ENCODE data around the gene LANCL1. TPM values are rescaled to one million over a fixed set of nuclear protein-coding genes. Genes with fewer than 3 reads are reported as not detected.
"Not testable (repeated sequence)": the region's sequence is repeated elsewhere in the genome, so short reads cannot be mapped to it uniquely, and the experiment has no call there.

LANCL1 gene
- total RNA-seq, 2 donors from 2014 or later, result 25.9 to 50.7 TPM

- Mint-ChIP-seq H3K9me3 (no peaks in the 10 kb centered on the region), H3K36me3 (peaks cover 12 to 19% of the 10 kb centered on the region in 2 donors), H3K27ac (peak overlapping the region; percentile 72 to 85)
- no peak for DNase-seq (ENCODE audit: low spot score in 2 of 2)
- ATAC-seq, result no peak
Observed at GRCh38 chr2:210475706-210476105, 853 bp downstream of the LANCL1 start.

- DNase-seq (ENCODE audit: low spot score in 2 of 2) (no peak), ATAC-seq (no peak)
- Mint-ChIP-seq H3K36me3 (peaks cover 12 to 19% of the 10 kb centered on the region in 2 donors), H3K9me3 (no peaks in the 10 kb centered on the region), H3K27ac (no peak overlapping the region)
Observed at GRCh38 chr2:210474776-210475175, 1.8 kb downstream of the LANCL1 start.

- H3K27ac Mint-ChIP-seq, result no peak overlapping the region
- H3K9me3 Mint-ChIP-seq, result no peaks in the 10 kb centered on the region
- peaks cover 20 to 37% of the 10 kb centered on the region in 2 donors for H3K36me3 Mint-ChIP-seq
- DNase-seq (ENCODE audit: low spot score in 2 of 2) (no peak), ATAC-seq (no peak)
Observed at GRCh38 chr2:210461401-210461800, 15.2 kb downstream of the LANCL1 start.

GRCh38 chr2:210460322-210461227 lies 16.0 kb downstream of the LANCL1 start:
- DNase-seq (ENCODE audit: low spot score in 2 of 2) (no peak), ATAC-seq (no peak)
- Mint-ChIP-seq H3K27ac (no peak overlapping the region), H3K36me3 (peaks cover 17 to 35% of the 10 kb centered on the region in 2 donors), H3K9me3 (no peaks in the 10 kb centered on the region)

GRCh38 chr2:210459880-210460279 lies 16.7 kb downstream of the LANCL1 start:
- Mint-ChIP-seq H3K27ac (no peak overlapping the region), H3K9me3 (no peaks in the 10 kb centered on the region), H3K36me3 (peaks cover 10 to 28% of the 10 kb centered on the region in 2 donors)
- DNase-seq (ENCODE audit: low spot score in 2 of 2), result no peak
- ATAC-seq, result no peak

- Mint-ChIP-seq H3K36me3 (peaks cover 9 to 28% of the 10 kb centered on the region in 2 donors), H3K9me3 (no peaks in the 10 kb centered on the region), H3K27ac (no peak overlapping the region)
- ATAC-seq (no peak), DNase-seq (ENCODE audit: low spot score in 2 of 2) (no peak)
Observed at GRCh38 chr2:210459407-210459806, 17.2 kb downstream of the LANCL1 start.

- no peak for DNase-seq (ENCODE audit: low spot score in 2 of 2)
- ATAC-seq, result no peak
- H3K27ac Mint-ChIP-seq, result peak overlapping the region in 1 of 2 donors; percentile 69
- peaks cover 15 to 35% of the 10 kb centered on the region in 2 donors for H3K36me3 Mint-ChIP-seq
- no peaks in the 10 kb centered on the region for H3K9me3 Mint-ChIP-seq
Observed at GRCh38 chr2:210458395-210458794, 18.2 kb downstream of the LANCL1 start.

- ATAC-seq (no peak), DNase-seq (ENCODE audit: low spot score in 2 of 2) (no peak)
- Mint-ChIP-seq H3K9me3 (no peaks in the 10 kb centered on the region), H3K27ac (no peak overlapping the region), H3K36me3 (peaks cover 21 to 38% of the 10 kb centered on the region in 2 donors)
Observed at GRCh38 chr2:210456571-210456970, 20.0 kb downstream of the LANCL1 start.

- no peak for ATAC-seq
- Mint-ChIP-seq H3K27ac (no peak overlapping the region), H3K36me3 (peaks cover 40 to 50% of the 10 kb centered on the region in 2 donors)
Observed at GRCh38 chr2:210454336-210454735, 22.2 kb downstream of the LANCL1 start.

GRCh38 chr2:210452194-210452593 lies 24.4 kb downstream of the LANCL1 start:
- Mint-ChIP-seq H3K36me3 (peaks cover 52 to 59% of the 10 kb centered on the region in 2 donors), H3K27ac (no peak overlapping the region), H3K9me3 (peaks cover 11 to 14% of the 10 kb centered on the region in 2 donors)
- no peak for ATAC-seq
- no peak for DNase-seq (ENCODE audit: low spot score in 2 of 2)

More at GRCh38 chr2:210454336-210454735, 22.2 kb downstream of the LANCL1 start:
- DNase-seq (ENCODE audit: low spot score in 2 of 2), result no peak
- H3K9me3 Mint-ChIP-seq, result no peaks in the 10 kb centered on the region

GRCh38 chr2:210450942-210451341 lies 25.6 kb downstream of the LANCL1 start:
- Mint-ChIP-seq H3K36me3 (peaks cover 62 to 63% of the 10 kb centered on the region in 2 donors), H3K9me3 (peaks cover 11 to 14% of the 10 kb centered on the region in 2 donors)
- ATAC-seq; H3K27ac Mint-ChIP-seq; DNase-seq (ENCODE audit: low spot score in 2 of 2): not testable (repeated sequence)

GRCh38 chr2:210445732-210446131 lies 30.8 kb downstream of the LANCL1 start:
- DNase-seq (ENCODE audit: low spot score in 2 of 2), result no peak
- no peak for ATAC-seq
- Mint-ChIP-seq H3K36me3 (peaks cover 45% of the 10 kb centered on the region in 2 donors), H3K27ac (no peak overlapping the region), H3K9me3 (peaks cover 11 to 14% of the 10 kb centered on the region in 2 donors)

GRCh38 chr2:210445116-210445707 lies 31.3 kb downstream of the LANCL1 start:
- no peak for ATAC-seq
- no peak for DNase-seq (ENCODE audit: low spot score in 2 of 2)
- Mint-ChIP-seq H3K9me3 (peaks cover 11 to 14% of the 10 kb centered on the region in 2 donors), H3K36me3 (peaks cover 39 to 40% of the 10 kb centered on the region in 2 donors), H3K27ac (no peak overlapping the region)

- DNase-seq (ENCODE audit: low spot score in 2 of 2) (no peak), ATAC-seq (no peak)
- H3K36me3 Mint-ChIP-seq, result peaks cover 23 to 31% of the 10 kb centered on the region in 2 donors
- H3K27ac Mint-ChIP-seq, result no peak overlapping the region
- peaks cover 9 to 13% of the 10 kb centered on the region in 2 donors for H3K9me3 Mint-ChIP-seq
Observed at GRCh38 chr2:210443527-210443926, 33.0 kb downstream of the LANCL1 start.

- ATAC-seq, result no peak
- DNase-seq (ENCODE audit: low spot score in 2 of 2), result no peak
- peaks cover 16 to 25% of the 10 kb centered on the region in 2 donors for H3K36me3 Mint-ChIP-seq
- peak overlapping the region in 1 of 2 donors; percentile 90 for H3K27ac Mint-ChIP-seq
- peaks cover 2 to 7% of the 10 kb centered on the region in 2 donors for H3K9me3 Mint-ChIP-seq
Observed at GRCh38 chr2:210442878-210443277, 33.7 kb downstream of the LANCL1 start.

- peaks cover 0 to 3% of the 10 kb centered on the region in 2 donors for H3K9me3 Mint-ChIP-seq
- H3K36me3 Mint-ChIP-seq, result peaks cover 12 to 21% of the 10 kb centered on the region in 2 donors
- ATAC-seq (no peak), DNase-seq (ENCODE audit: low spot score in 2 of 2) (no peak)
- H3K27ac Mint-ChIP-seq, result peak overlapping the region in 1 of 2 donors; percentile 90
Observed at GRCh38 chr2:210442457-210442856, 34.1 kb downstream of the LANCL1 start.

GRCh38 chr2:210440206-210440605 lies 36.4 kb downstream of the LANCL1 start:
- Mint-ChIP-seq H3K27ac (no peak overlapping the region), H3K9me3 (no peaks in the 10 kb centered on the region), H3K36me3 (peaks cover 13% of the 10 kb centered on the region in 2 donors)
- DNase-seq (ENCODE audit: low spot score in 2 of 2) (no peak), ATAC-seq (no peak)
